NCI-H2171 treated with DMSO at 0.1 percent for 48 hours (cell line): Measurements from ENCODE around the gene GSDMA.

Experiments used
- DNase-seq: peaks from one replicate; lab custom pipeline; 2025; lab: John Stamatoyannopoulos, UW

GSDMA gene, protein sequence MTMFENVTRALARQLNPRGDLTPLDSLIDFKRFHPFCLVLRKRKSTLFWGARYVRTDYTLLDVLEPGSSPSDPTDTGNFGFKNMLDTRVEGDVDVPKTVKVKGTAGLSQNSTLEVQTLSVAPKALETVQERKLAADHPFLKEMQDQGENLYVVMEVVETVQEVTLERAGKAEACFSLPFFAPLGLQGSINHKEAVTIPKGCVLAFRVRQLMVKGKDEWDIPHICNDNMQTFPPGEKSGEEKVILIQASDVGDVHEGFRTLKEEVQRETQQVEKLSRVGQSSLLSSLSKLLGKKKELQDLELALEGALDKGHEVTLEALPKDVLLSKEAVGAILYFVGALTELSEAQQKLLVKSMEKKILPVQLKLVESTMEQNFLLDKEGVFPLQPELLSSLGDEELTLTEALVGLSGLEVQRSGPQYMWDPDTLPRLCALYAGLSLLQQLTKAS

GRCh38 chr17:39962642-39963220, at the start of gene GSDMA:
GSDMA (plus strand) TSS chr17:39963004; CDS start chr17:39965688, 2,684 bp downstream.
- no peak for DNase-seq

DNA sequence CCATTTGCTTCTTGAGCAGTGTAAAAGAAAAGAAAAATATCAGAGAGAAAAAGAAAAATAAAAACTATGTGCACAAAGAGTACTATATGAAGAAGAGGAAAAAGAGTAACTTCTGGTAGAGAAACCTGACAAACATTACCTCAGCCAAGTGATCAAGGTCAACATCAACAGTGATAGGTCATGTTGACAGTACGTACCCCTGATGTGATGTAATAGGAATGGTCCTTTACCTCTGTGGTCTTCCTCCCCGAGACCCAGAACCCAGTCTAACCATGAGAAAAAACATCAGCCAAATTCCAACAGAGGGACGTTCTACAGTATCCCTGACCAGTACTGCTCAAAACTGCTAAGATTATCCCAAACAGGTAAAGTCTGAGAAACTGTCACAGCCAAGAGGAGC, 48.8 kb upstream of the GSDMA start:
- no peak for DNase-seq

- no peak for DNase-seq
Measured at GRCh38 chr17:39915559-39915958, 47.2 kb upstream of the GSDMA start.

- DNase-seq, result peak; percentile 14
Measured at GRCh38 chr17:39916918-39917317, 45.9 kb upstream of the GSDMA start.

DNA sequence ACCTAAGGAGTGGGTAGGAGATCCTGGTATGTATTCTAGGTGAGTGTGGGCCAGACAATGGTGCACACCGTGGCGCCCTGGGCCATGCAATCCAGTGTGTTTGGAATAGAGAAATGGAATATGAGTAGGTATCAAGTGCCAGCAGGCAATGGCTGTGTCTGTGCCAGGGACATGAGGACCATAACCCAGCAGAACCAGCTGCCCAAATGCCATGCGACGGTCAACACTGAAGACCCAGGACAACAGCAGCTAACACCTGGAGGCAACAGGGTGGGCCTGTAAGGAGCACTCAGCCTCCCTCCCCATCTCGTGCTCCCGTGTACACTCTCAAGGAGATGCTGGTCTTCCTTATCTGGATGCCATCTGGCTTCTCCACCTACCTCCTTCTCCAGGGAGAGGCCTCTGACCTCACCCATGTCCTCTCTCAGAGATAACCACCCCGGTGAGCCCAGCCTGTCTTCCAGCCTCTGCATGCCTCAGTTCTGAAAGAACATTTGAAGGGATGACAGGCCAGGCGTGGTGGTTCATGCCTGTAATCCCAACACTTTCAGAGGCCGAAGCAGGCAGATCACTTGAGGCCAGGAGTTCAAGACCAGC, 43.6 kb upstream of the GSDMA start:
- no peak for DNase-seq

GRCh38 chr17:39920218-39921210, 42.3 kb upstream of the GSDMA start:
- DNase-seq, result no peak

DNA sequence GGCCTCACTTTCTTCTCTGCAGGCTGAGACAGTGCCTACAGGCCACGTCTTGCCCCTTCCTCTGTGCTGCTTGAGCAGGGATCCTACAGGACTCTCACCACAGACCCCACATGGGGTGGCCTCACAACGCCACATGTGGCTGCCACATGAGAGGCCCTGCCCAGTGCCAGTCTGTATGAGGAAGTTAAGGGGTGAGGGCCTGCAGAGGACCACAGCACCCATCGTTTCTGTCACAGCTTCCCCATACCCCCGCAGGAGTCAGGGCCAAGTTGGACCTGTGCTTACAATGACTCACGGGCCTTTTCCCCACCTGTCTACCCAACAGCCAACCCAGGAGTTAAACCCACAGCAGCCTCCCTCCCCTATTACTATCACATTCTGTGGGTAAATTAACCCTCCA, 41.5 kb upstream of the GSDMA start:
- no peak for DNase-seq

GRCh38 chr17:39922006-39922405, 40.8 kb upstream of the GSDMA start:
- DNase-seq, result no peak

DNA sequence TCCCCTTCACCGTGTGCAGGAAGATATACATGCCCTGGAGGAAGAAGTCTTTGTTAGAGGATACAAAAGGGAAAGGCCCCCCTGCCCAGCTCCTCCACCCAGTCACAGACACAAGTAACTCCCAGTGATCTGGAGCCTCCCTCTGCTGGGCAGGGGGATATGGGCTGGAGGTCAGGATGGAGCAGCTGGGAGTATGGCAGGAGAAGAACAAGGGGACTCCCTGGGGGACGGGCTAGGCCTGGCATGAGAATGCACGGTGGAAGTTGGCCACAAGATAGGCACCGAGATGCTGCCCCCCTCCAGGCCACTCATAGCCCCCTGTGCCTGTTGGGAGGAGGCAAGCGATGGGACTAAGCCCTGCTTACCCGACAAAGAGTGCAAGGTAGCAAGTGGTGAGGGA, 39.6 kb upstream of the GSDMA start:
- DNase-seq, result no peak

DNA sequence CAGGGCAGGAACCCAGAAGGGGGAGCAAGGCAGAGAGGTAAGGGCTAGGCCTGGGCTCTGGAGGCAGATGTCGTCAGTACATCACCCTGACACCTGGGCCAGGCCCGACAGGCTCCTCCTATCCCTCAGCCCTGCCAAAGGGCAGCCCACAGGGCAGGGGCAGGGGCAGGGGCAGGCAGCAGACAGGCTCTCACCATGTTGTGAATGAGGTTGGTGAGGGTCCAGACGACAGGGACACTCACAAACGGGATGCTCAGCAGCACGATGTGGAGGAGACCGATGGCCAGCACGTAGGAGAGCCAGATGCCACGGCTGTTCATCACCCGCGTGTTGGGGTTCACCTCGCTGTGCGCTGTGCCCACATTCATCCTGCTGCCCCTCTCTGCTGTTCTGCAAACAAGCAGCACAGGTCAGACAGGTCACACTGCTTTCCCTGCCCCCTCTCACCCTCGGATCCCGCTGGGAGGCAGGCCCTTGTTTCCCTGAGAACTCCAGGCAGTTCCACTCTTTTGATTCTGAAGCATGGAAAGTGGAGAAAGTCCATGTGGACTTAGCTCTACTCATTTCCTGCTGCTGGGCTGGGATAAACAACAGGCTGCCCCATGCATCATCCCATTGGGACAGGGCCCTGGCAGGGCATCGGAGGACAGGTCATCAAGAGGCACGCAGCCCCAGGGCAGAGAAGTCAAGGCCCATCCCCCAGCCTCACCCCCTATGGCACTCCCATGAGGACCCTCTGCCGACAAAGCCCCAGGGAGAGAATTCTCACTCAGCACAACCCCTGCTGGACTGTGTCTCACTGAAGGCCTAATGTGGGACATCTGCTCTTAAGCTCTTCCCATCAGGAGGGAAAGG, 38.7 kb upstream of the GSDMA start:
- no peak for DNase-seq

GRCh38 chr17:39924691-39925055, 38.1 kb upstream of the GSDMA start:
- no peak for DNase-seq

GRCh38 chr17:39925282-39926134, 37.3 kb upstream of the GSDMA start:
- peak; percentile 96 for DNase-seq

- DNase-seq, result no peak
Measured at GRCh38 chr17:39926135-39926587, 36.6 kb upstream of the GSDMA start.

- DNase-seq, result peak; percentile 46
Measured at GRCh38 chr17:39926588-39927100, 36.2 kb upstream of the GSDMA start.

- peak; percentile 89 for DNase-seq
Measured at GRCh38 chr17:39927101-39927928, 35.5 kb upstream of the GSDMA start, which contains the start of the genes LRRC3C and ORMDL3. LRRC3C (plus strand) TSS chr17:39927732; CDS start chr17:39941524, 13,792 bp downstream. ORMDL3 (minus strand) TSS chr17:39927601; CDS start chr17:39924203, 3,398 bp downstream.

GRCh38 chr17:39927929-39928857, 34.6 kb upstream of the GSDMA start:
- DNase-seq, result no peak

- no peak for DNase-seq
Measured at GRCh38 chr17:39928858-39929645, 33.8 kb upstream of the GSDMA start.
